GM12872 (cell line): Measurements from ENCODE around the gene PPM1H.

Experiments
- CTCF ChIP-seq: IDR thresholded peaks from 3 replicates; pipeline ENCODE4 v1.5.1; 2011; ENCODE audit warnings: low read depth, mild to moderate bottlenecking, low read length, moderate library complexity; ENCODE audit not compliant: insufficient read depth

PPM1H gene

GRCh38 chr12:62934799-62935674, at the start of gene PPM1H:
Gene PPM1H, minus strand, starts transcription at chr12:62935150. Its CDS starts 414 bp downstream, at chr12:62934736.
- peak; percentile 48 for TF ChIP-seq CTCF

DNA sequence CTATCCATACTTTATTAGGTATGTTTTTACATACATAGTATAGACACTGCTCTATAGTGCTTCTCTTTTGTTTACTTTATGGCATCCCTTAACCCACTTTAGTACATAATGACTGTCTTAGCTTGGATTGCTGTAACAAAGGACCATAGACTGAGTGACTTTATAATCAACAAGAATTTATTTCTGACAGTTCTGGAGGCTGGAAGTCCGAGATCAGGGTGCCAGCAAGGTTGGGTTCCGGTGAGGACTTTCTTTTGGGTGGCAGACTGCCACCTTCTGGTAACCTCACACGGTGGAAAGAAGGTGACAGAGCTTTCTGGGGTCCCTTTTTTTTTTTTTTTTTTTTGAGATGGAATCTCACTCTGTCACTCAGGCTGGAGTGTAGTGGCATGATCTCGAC, 48.6 kb upstream of the PPM1H start:
- TF ChIP-seq CTCF: no peak

GRCh38 chr12:62978768-62979167, 43.8 kb upstream of the PPM1H start:
- no peak for TF ChIP-seq CTCF

DNA sequence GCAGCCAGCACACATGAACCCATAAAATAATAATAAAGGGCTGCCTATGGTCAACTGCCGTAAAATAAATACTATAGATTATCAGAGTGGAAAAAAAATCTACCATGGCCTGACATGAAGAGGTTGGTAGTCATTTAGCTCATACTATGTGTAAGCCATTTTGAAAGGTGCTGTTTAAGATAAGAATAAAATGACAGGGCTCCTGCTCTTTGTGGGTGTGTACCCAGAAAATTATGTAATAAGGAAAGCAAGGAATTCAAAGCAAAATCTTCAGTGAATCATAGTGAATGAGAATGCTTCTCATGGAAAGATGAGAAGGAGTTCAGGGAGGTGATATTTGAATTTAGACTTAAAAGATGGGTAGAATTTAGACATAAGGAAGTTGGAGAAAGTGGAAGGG, 42.9 kb upstream of the PPM1H start:
- TF ChIP-seq CTCF: no peak

DNA sequence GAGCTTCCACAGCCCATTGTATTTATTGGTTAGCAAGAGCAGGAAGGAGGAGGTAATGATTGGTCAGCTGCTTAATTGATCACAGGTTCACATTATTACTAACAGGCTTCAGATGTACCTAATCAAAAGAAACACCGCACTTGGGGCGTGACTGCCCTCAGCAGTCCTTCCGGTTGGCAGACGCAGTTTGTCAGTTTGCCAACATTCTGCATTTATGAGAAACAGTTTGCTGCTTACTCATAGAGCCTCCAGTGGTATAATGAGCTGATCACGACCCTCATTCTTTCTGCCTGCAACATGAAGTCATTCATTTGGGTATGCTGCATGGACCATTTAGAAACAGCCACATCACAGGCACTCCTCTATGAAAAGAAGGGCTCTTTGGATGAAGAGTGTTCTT, 42.5 kb upstream of the PPM1H start:
- TF ChIP-seq CTCF: no peak

DNA sequence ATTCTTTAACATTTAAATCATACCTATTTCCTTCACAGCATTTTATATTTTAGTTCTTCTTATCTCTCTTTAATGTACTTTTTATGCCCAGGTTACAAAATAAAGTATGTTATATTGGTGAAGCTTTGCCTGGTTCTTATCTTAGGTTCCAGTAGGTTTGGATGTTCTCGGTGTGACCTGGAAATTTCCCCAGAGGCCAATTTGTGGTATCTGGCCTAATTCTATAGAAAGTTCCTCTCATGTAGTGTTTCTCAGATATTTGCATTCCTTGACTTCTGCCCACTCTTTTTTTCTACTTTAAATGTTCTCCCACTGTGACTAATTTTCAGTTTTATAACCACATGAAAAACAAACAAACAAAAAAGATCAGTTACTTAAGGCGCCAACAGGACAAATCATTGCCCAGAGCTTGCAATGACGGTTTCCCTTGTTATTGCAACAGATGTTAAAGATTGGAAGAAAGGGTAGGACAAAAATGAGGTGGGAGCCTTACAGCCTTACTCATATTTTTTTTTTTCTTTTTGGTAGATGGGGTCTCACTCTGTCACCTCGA, 41.2 kb upstream of the PPM1H start:
- no peak for TF ChIP-seq CTCF

- no peak for TF ChIP-seq CTCF
Observed at GRCh38 chr12:62971769-62972525, 37.0 kb upstream of the PPM1H start.
